HepG2 (cell line): ENCODE data around the gene NDUFS5. TPM values are rescaled to one million over a fixed set of nuclear protein-coding genes. Genes with fewer than 3 reads are reported as not detected.

Experiments used
- BHLHE40 ChIP-seq: IDR thresholded peaks from 2 replicates; pipeline ENCODE4 v1.6.1; 2011; ENCODE audit warnings: low read length, improper control_type of control experiment
- EZH2 ChIP-seq: conservative IDR thresholded peaks from 2 replicates; pipeline ENCODE4 v1.6.1; 2012; ENCODE audit warnings: mild to moderate bottlenecking, low read depth, low read length, moderate library complexity
- FIP1L1 ChIP-seq: fragments of 200-400 bp; formaldehyde crosslinking; IDR thresholded peaks from 2 replicates; pipeline ENCODE4 v1.6.1; 2018; ENCODE audit warnings: low read depth, mild to moderate bottlenecking, low read length, moderate library complexity, borderline replicate concordance; ENCODE audit not compliant: insufficient read depth
- JUN ChIP-seq: sonication (generic); formaldehyde crosslinking; IDR thresholded peaks from 2 replicates; pipeline ENCODE4 v1.4.0; 2020; ENCODE audit warnings: mild to moderate bottlenecking, missing genetic modification reagents
- KAT8 ChIP-seq: IDR thresholded peaks from 2 replicates; pipeline ENCODE4 v1.6.1; 2016; ENCODE audit warnings: missing genetic modification reagents, missing compliant biosample characterization
- NFE2L1 ChIP-seq: sonication (generic); formaldehyde crosslinking; IDR thresholded peaks from 2 replicates; pipeline ENCODE4 v1.4.0; 2020; ENCODE audit warnings: missing genetic modification reagents, mild to moderate bottlenecking, borderline replicate concordance
- SOX13 ChIP-seq, 3 experiments: fragments of 450-650 bp in 1 of 3; sonication (generic) in 1 of 3; formaldehyde crosslinking in 1 of 3; IDR thresholded peaks in 2 of 3; conservative IDR thresholded peaks in 1 of 3; 2 replicates each; pipeline versions ENCODE4 v1.5.0 to v1.6.1; 2016 to 2020; ENCODE audit warnings: antibody characterized with exemption in 1 of 3, mild to moderate bottlenecking in 1 of 3, missing compliant biosample characterization in 1 of 3, missing genetic modification reagents in 1 of 3, moderate library complexity in 1 of 3
- SP5 ChIP-seq: IDR thresholded peaks from 2 replicates; pipeline ENCODE4 v1.6.1; 2016; ENCODE audit warnings: low read depth, borderline replicate concordance
- ZBTB7A ChIP-seq: sonication (generic); formaldehyde crosslinking; IDR thresholded peaks from 2 replicates; pipeline ENCODE4 v1.8.0; 2022; ENCODE audit warnings: mild to moderate bottlenecking, missing genetic modification reagents
- ZFP90 ChIP-seq: sonication (generic); formaldehyde crosslinking; IDR thresholded peaks from 2 replicates; pipeline ENCODE4 v1.8.0; 2022; ENCODE audit warnings: missing genetic modification reagents, mild to moderate bottlenecking, inconsistent platforms, borderline replicate concordance
- ZNF282 ChIP-seq: fragments of 450-650 bp; IDR thresholded peaks from 2 replicates; pipeline ENCODE4 v1.6.1; 2018; ENCODE audit not compliant: partially characterized antibody
- ZNF556 ChIP-seq: sonication (generic); formaldehyde crosslinking; IDR thresholded peaks from 2 replicates; pipeline ENCODE4 v1.4.0; 2020; ENCODE audit warnings: mild to moderate bottlenecking, missing genetic modification reagents, borderline replicate concordance
- ZSCAN9 ChIP-seq: IDR thresholded peaks from 2 replicates; pipeline ENCODE4 v1.6.1; 2016; ENCODE audit warnings: borderline replicate concordance
- polyA plus RNA-seq, 8 experiments: library from polyadenylated mRNA; depleted of rRNA in 3 of 8; stranded (reverse) in 7 of 8; unstranded in 1 of 8; fragments of >200 nt; fragmentation: Illumina TruSeq in 4 of 8; extraction: Trizol in 4 of 8; gene quantifications; 2 replicates each; pipeline versions ENCODE4 v1.2.1 to v1.2.3, GENCODE V29; 2011 to 2016; ENCODE audit warnings: low read depth in 4 of 8, missing spikeins in 1 of 8, mixed read lengths in 1 of 8; ENCODE audit not compliant: insufficient read depth in 1 of 8
- total RNA-seq, 5 experiments: library from RNA; depleted of rRNA; stranded (reverse); fragments of >200 nt; fragmentation: Illumina TruSeq; extraction: Trizol; gene quantifications; 2 replicates each; pipeline ENCODE4 v1.2.3, GENCODE V29; 2016; ENCODE audit warnings: low read depth in 1 of 5
- TF ChIP-seq, protein P1 (sequence below): sonication (generic); formaldehyde crosslinking; IDR thresholded peaks from 2 replicates; pipeline ENCODE4 v1.4.0; 2020; ENCODE audit warnings: missing genetic modification reagents
- TF ChIP-seq, protein P2 (sequence below): sonication (generic); formaldehyde crosslinking; IDR thresholded peaks from 2 replicates; pipeline ENCODE4 v1.5.0; 2020; ENCODE audit warnings: mild to moderate bottlenecking, missing genetic modification reagents
- TF ChIP-seq, protein P3 (sequence below): sonication (generic); formaldehyde crosslinking; IDR thresholded peaks from 2 replicates; pipeline ENCODE4 v1.4.0; 2020; ENCODE audit warnings: missing genetic modification reagents
- TF ChIP-seq, protein P4 (sequence below): sonication (generic); formaldehyde crosslinking; IDR thresholded peaks from 2 replicates; pipeline ENCODE4 v1.8.0; 2022; ENCODE audit warnings: missing genetic modification reagents, low read depth, mild to moderate bottlenecking, borderline replicate concordance
- TF ChIP-seq, protein P5 (sequence below): sonication (generic); formaldehyde crosslinking; IDR thresholded peaks from 2 replicates; pipeline ENCODE4 v1.4.0; 2020; ENCODE audit warnings: missing genetic modification reagents

NDUFS5 gene
- total and polyA plus RNA-seq, 2 of the 13 experiments (the other 11 are each of a cell fraction or from before 2014, with no cell fraction given): 263 to 466 TPM

DNA sequence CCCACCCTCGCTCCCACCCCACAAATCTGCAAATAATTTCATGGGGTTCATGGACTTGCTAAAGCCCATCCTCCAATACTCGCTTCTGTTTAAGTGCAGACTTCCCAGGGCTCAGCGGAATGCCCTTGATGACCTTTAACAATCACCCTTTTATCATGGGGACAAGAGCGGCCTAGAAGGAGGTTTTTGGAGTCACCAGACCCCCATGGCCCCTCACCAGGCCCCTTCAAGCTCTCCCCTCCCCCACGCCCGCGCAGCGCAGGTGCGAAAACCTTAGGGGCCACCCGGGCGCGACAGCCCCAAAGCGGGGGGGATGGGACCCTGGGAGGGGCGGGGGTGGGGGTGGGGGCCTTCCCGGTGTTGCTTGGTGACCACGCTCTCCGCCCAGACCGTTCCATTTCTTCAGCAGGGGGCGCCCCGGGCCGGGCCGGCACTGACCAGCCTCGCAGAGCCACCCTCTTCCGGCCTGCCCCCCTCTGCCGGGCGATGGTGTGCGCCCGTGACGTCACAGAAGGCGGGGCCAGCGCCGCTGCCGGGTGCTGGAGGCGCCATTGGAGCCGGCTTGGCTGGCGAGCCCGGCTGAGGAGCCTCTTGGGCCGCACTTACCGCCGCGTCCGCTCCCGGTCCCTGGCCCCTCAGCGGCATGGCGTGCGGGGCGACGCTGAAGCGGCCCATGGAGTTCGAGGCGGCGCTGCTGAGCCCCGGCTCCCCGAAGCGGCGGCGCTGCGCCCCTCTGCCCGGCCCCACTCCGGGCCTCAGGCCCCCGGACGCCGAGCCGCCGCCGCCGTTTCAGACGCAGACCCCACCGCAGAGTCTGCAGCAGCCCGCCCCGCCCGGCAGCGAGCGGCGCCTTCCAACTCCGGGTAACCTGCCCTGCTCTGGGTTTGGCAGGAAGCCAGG is 35.2 kb upstream of the NDUFS5 start, which contains the start of gene AKIRIN1 (continued):
- TF ChIP-seq, protein P1, sequence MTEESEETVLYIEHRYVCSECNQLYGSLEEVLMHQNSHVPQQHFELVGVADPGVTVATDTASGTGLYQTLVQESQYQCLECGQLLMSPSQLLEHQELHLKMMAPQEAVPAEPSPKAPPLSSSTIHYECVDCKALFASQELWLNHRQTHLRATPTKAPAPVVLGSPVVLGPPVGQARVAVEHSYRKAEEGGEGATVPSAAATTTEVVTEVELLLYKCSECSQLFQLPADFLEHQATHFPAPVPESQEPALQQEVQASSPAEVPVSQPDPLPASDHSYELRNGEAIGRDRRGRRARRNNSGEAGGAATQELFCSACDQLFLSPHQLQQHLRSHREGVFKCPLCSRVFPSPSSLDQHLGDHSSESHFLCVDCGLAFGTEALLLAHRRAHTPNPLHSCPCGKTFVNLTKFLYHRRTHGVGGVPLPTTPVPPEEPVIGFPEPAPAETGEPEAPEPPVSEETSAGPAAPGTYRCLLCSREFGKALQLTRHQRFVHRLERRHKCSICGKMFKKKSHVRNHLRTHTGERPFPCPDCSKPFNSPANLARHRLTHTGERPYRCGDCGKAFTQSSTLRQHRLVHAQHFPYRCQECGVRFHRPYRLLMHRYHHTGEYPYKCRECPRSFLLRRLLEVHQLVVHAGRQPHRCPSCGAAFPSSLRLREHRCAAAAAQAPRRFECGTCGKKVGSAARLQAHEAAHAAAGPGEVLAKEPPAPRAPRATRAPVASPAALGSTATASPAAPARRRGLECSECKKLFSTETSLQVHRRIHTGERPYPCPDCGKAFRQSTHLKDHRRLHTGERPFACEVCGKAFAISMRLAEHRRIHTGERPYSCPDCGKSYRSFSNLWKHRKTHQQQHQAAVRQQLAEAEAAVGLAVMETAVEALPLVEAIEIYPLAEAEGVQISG (CRISPR knock-in tag): peak; percentile 67
- TF ChIP-seq, protein P2, sequence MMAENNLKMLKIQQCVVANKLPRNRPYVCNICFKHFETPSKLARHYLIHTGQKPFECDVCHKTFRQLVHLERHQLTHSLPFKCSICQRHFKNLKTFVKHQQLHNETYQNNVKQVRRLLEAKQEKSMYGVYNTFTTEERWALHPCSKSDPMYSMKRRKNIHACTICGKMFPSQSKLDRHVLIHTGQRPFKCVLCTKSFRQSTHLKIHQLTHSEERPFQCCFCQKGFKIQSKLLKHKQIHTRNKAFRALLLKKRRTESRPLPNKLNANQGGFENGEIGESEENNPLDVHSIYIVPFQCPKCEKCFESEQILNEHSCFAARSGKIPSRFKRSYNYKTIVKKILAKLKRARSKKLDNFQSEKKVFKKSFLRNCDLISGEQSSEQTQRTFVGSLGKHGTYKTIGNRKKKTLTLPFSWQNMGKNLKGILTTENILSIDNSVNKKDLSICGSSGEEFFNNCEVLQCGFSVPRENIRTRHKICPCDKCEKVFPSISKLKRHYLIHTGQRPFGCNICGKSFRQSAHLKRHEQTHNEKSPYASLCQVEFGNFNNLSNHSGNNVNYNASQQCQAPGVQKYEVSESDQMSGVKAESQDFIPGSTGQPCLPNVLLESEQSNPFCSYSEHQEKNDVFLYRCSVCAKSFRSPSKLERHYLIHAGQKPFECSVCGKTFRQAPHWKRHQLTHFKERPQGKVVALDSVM (CRISPR knock-in tag): peak; percentile 46; the same call in 1 of the 2 replicates
- TF ChIP-seq JUN (CRISPR knock-in tag) (0 out of 2 replicates have a peak, but pooled peaks have one; percentile 17), SOX13 (IDR thresholded peaks at IDR 0.05) (no peak), SOX13 (CRISPR knock-in tag; conservative IDR thresholded peaks at IDR 0.05 in 1 of 2, IDR thresholded peaks at IDR 0.05 in 1 of 2) (peak in 1 of 2 experiments; percentile 28; a peak in 1 of 4 replicates), ZBTB7A (CRISPR knock-in tag) (no peak), NFE2L1 (CRISPR knock-in tag) (no peak), BHLHE40 (peak; percentile 98), ZNF282 (no peak), ZNF556 (peak; percentile 77; the same call in 1 of the 2 replicates), EZH2 (no peak), KAT8 (CRISPR knock-in tag) (peak; percentile 64), ZFP90 (CRISPR knock-in tag) (no peak; the same call in 1 of the 2 replicates), FIP1L1 (no peak), SP5 (CRISPR knock-in tag) (peak; percentile 71), ZSCAN9 (CRISPR knock-in tag) (0 out of 2 replicates have a peak, but pooled peaks have one; percentile 40)
- TF ChIP-seq, protein P3, sequence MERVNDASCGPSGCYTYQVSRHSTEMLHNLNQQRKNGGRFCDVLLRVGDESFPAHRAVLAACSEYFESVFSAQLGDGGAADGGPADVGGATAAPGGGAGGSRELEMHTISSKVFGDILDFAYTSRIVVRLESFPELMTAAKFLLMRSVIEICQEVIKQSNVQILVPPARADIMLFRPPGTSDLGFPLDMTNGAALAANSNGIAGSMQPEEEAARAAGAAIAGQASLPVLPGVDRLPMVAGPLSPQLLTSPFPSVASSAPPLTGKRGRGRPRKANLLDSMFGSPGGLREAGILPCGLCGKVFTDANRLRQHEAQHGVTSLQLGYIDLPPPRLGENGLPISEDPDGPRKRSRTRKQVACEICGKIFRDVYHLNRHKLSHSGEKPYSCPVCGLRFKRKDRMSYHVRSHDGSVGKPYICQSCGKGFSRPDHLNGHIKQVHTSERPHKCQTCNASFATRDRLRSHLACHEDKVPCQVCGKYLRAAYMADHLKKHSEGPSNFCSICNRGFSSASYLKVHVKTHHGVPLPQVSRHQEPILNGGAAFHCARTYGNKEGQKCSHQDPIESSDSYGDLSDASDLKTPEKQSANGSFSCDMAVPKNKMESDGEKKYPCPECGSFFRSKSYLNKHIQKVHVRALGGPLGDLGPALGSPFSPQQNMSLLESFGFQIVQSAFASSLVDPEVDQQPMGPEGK (CRISPR knock-in tag): peak; percentile 90
- TF ChIP-seq, protein P4, sequence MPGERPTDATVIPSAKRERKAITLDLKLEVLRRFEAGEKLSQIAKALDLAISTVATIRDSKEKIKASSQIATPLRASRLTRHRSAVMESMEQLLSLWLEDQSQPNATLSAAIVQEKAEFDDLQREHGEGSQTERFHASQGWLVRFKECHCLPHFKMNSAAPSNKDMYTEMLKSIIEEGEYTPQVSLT (CRISPR knock-in tag): no peak
- TF ChIP-seq, protein P5, sequence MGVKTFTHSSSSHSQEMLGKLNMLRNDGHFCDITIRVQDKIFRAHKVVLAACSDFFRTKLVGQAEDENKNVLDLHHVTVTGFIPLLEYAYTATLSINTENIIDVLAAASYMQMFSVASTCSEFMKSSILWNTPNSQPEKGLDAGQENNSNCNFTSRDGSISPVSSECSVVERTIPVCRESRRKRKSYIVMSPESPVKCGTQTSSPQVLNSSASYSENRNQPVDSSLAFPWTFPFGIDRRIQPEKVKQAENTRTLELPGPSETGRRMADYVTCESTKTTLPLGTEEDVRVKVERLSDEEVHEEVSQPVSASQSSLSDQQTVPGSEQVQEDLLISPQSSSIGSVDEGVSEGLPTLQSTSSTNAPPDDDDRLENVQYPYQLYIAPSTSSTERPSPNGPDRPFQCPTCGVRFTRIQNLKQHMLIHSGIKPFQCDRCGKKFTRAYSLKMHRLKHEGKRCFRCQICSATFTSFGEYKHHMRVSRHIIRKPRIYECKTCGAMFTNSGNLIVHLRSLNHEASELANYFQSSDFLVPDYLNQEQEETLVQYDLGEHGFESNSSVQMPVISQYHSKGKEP (CRISPR knock-in tag): 0 out of 2 replicates have a peak, but pooled peaks have one; percentile 33
